A549 (cell line): ENCODE measurements around the gene SYTL3.

ENCODE experiments used
- CTCF ChIP-seq: fragments of >200 bp; sonication (Bioruptor Twin); formaldehyde crosslinking; IDR thresholded peaks from 3 replicates; pipeline ENCODE4 v1.5.1; 2016
- HES2 ChIP-seq: fragments of >200 bp; sonication (Bioruptor Twin); formaldehyde crosslinking; IDR thresholded peaks from 2 replicates; pipeline ENCODE4 v1.6.1; 2016

- TF ChIP-seq CTCF (no peak), HES2 (no peak)
Measured at GRCh38 chr6:158784505-158784904, 134.7 kb downstream of the SYTL3 start.
